SJSA1 (cell line): ENCODE data around the gene ARNT2. TPM values are rescaled to one million over a fixed set of nuclear protein-coding genes. Genes with fewer than 3 reads are reported as not detected.
A peak's percentile ranks its signal among the peaks of the same experiment; 100 is the strongest.
"Not testable (repeated sequence)": the region's sequence is repeated elsewhere in the genome, so short reads cannot be mapped to it uniquely, and the experiment has no call there.

Experiments
- DNase-seq, 2 experiments: peaks; one replicate each; pipeline ENCODE4 v3.0.0-alpha.2; 2015 to 2020; ENCODE audit warnings: low spot score in 2 of 2, low read depth in 1 of 2
- H3K27ac ChIP-seq: fragments of 250-450 bp; sonication (Bioruptor Pico); 2 replicates; pipeline ENCODE4 v1.5.1; 2020; ENCODE audit warnings: mild to moderate bottlenecking, moderate library complexity
- H3K27me3 ChIP-seq: fragments of 250-450 bp; sonication (Bioruptor Pico); replicated peaks from 2 replicates; pipeline ENCODE4 v1.5.1; 2020; ENCODE audit warnings: mild to moderate bottlenecking, moderate library complexity
- H3K36me3 ChIP-seq: fragments of 250-450 bp; sonication (Bioruptor Pico); 2 replicates; pipeline ENCODE4 v1.5.1; 2020; ENCODE audit warnings: mild to moderate bottlenecking
- H3K4me1 ChIP-seq: fragments of 250-450 bp; sonication (Bioruptor Pico); replicated peaks from 2 replicates; pipeline ENCODE4 v1.6.1; 2021; ENCODE audit warnings: mild to moderate bottlenecking
- H3K4me3 ChIP-seq: fragments of 250-450 bp; sonication (Bioruptor Pico); 2 replicates; pipeline ENCODE4 v1.5.1; 2020; ENCODE audit warnings: mild to moderate bottlenecking
- H3K9me3 ChIP-seq: fragments of 250-450 bp; sonication (Bioruptor Pico); replicated peaks from 2 replicates; pipeline ENCODE4 v1.5.1; 2020; ENCODE audit warnings: mild to moderate bottlenecking
- total RNA-seq: library from RNA; depleted of rRNA; stranded (reverse); fragments of >200 nt; shearing (Covaris generic); gene quantifications from 2 replicates; pipeline ENCODE4 v1.2.3, GENCODE V29; 2014; rRNA removed

Gene ARNT2
- total RNA-seq: 7.1 and 16.8 TPM in 2 replicates

GRCh38 chr15:80404057-80404760 is at the start of gene ARNT2:
Gene ARNT2, plus strand, starts transcription at chr15:80404382. Its CDS starts 134 bp downstream, at chr15:80404516.
- DNase-seq: no peak
- Histone ChIP-seq H3K36me3 (no peaks in the 10 kb centered on the region), H3K4me3 (peak within 1 kb of the TSS; percentile 46), H3K4me1 (peaks cover 18% of the 10 kb centered on the region), H3K9me3 (no peaks in the 10 kb centered on the region; the same call in 1 of the 2 replicates), H3K27me3 (peaks cover 49% of the 10 kb centered on the region), H3K27ac (no peak within 1 kb of the TSS)

GRCh38 chr15:80367094-80367493 is 37.1 kb upstream of the ARNT2 start:
- H3K4me1 ChIP-seq: no peaks in the 10 kb centered on the region
- no peak overlapping the region for H3K27ac ChIP-seq
- peaks cover 9% of the 10 kb centered on the region; the same call in 1 of the 2 replicates for H3K9me3 ChIP-seq
- no peaks in the 10 kb centered on the region for H3K36me3 ChIP-seq
- H3K27me3 ChIP-seq: no peaks in the 10 kb centered on the region
- no peak for DNase-seq
- no peak overlapping the region for H3K4me3 ChIP-seq

- DNase-seq: no peak
- Histone ChIP-seq H3K27ac (no peak overlapping the region), H3K4me3 (no peak overlapping the region), H3K36me3 (no peaks in the 10 kb centered on the region), H3K9me3 (peaks cover 9% of the 10 kb centered on the region; the same call in 1 of the 2 replicates), H3K4me1 (no peaks in the 10 kb centered on the region), H3K27me3 (no peaks in the 10 kb centered on the region)
These were observed 36.5 kb upstream of the ARNT2 start for GRCh38 chr15:80367661-80368060.

- Histone ChIP-seq H3K4me1 (no peaks in the 10 kb centered on the region), H3K9me3 (peaks cover 9% of the 10 kb centered on the region; the same call in 1 of the 2 replicates), H3K36me3 (no peaks in the 10 kb centered on the region), H3K27me3 (no peaks in the 10 kb centered on the region; the same call in 1 of the 2 replicates), H3K4me3 (no peak overlapping the region), H3K27ac (no peak overlapping the region)
- no peak for DNase-seq
These were observed 32.3 kb upstream of the ARNT2 start for GRCh38 chr15:80371924-80372323.

- H3K27me3 ChIP-seq: no peaks in the 10 kb centered on the region; the same call in 1 of the 2 replicates
- no peaks in the 10 kb centered on the region for H3K4me1 ChIP-seq
- DNase-seq: no peak
- H3K4me3 ChIP-seq: no peak overlapping the region
- H3K27ac ChIP-seq: no peak overlapping the region
- no peaks in the 10 kb centered on the region for H3K9me3 ChIP-seq
- no peaks in the 10 kb centered on the region for H3K36me3 ChIP-seq
These were observed 29.7 kb upstream of the ARNT2 start for GRCh38 chr15:80374441-80374840.

GRCh38 chr15:80375968-80376891 is 28.0 kb upstream of the ARNT2 start:
- no peaks in the 10 kb centered on the region for H3K9me3 ChIP-seq
- H3K36me3 ChIP-seq: no peaks in the 10 kb centered on the region
- H3K27me3 ChIP-seq: no peaks in the 10 kb centered on the region; the same call in 1 of the 2 replicates
- DNase-seq: no peak
- H3K4me3 ChIP-seq: no peak overlapping the region
- no peak overlapping the region for H3K27ac ChIP-seq
- H3K4me1 ChIP-seq: no peaks in the 10 kb centered on the region

- Histone ChIP-seq H3K27ac (no peak overlapping the region), H3K9me3 (no peaks in the 10 kb centered on the region), H3K36me3 (no peaks in the 10 kb centered on the region), H3K27me3 (no peaks in the 10 kb centered on the region; the same call in 1 of the 2 replicates), H3K4me3 (no peak overlapping the region), H3K4me1 (no peaks in the 10 kb centered on the region)
- no peak for DNase-seq
These were observed 24.5 kb upstream of the ARNT2 start for GRCh38 chr15:80379693-80380092.

- Histone ChIP-seq H3K4me3 (no peak overlapping the region), H3K4me1 (no peaks in the 10 kb centered on the region), H3K27me3 (no peaks in the 10 kb centered on the region; the same call in 1 of the 2 replicates), H3K36me3 (no peaks in the 10 kb centered on the region), H3K9me3 (no peaks in the 10 kb centered on the region), H3K27ac (no peak overlapping the region)
- no peak for DNase-seq
These were observed 24.0 kb upstream of the ARNT2 start for GRCh38 chr15:80380154-80380553.

GRCh38 chr15:80382285-80382684 is 21.9 kb upstream of the ARNT2 start:
- no peak for DNase-seq
- Histone ChIP-seq H3K9me3 (no peaks in the 10 kb centered on the region), H3K36me3 (no peaks in the 10 kb centered on the region), H3K4me3 (no peak overlapping the region), H3K27me3 (no peaks in the 10 kb centered on the region; the same call in 1 of the 2 replicates), H3K4me1 (peaks cover 11% of the 10 kb centered on the region), H3K27ac (no peak overlapping the region)

GRCh38 chr15:80384432-80384831 is 19.8 kb upstream of the ARNT2 start:
- H3K27me3 ChIP-seq: no peaks in the 10 kb centered on the region; the same call in 1 of the 2 replicates
- H3K36me3 ChIP-seq: no peaks in the 10 kb centered on the region
- no peak for DNase-seq
- H3K4me3 ChIP-seq: no peak overlapping the region
- no peak overlapping the region for H3K27ac ChIP-seq
- H3K9me3 ChIP-seq: no peaks in the 10 kb centered on the region
- H3K4me1 ChIP-seq: peaks cover 11% of the 10 kb centered on the region

GRCh38 chr15:80386151-80386550 is 18.0 kb upstream of the ARNT2 start:
- Histone ChIP-seq H3K4me3 (no peak overlapping the region), H3K4me1 (peaks cover 11% of the 10 kb centered on the region), H3K36me3 (no peaks in the 10 kb centered on the region), H3K9me3 (no peaks in the 10 kb centered on the region), H3K27me3 (no peaks in the 10 kb centered on the region; the same call in 1 of the 2 replicates), H3K27ac (no peak overlapping the region)
- DNase-seq: peak; percentile 60 to 68

- Histone ChIP-seq H3K36me3 (no peaks in the 10 kb centered on the region), H3K4me1 (peaks cover 11% of the 10 kb centered on the region), H3K27me3 (peaks cover 9% of the 10 kb centered on the region; the same call in 1 of the 2 replicates), H3K9me3 (no peaks in the 10 kb centered on the region), H3K27ac (no peak overlapping the region), H3K4me3 (no peak overlapping the region)
- no peak for DNase-seq
These were observed 15.9 kb upstream of the ARNT2 start for GRCh38 chr15:80388326-80388725.

GRCh38 chr15:80389370-80389769 is 14.8 kb upstream of the ARNT2 start:
- Histone ChIP-seq H3K4me3 (no peak overlapping the region), H3K9me3 (no peaks in the 10 kb centered on the region), H3K27ac (no peak overlapping the region), H3K36me3 (no peaks in the 10 kb centered on the region), H3K4me1 (peaks cover 11% of the 10 kb centered on the region), H3K27me3 (peaks cover 11% of the 10 kb centered on the region; the same call in 1 of the 2 replicates)
- DNase-seq: no peak

GRCh38 chr15:80390942-80391341 is 13.2 kb upstream of the ARNT2 start:
- not testable (repeated sequence) for H3K9me3 ChIP-seq, H3K4me3 ChIP-seq, H3K27ac ChIP-seq, H3K36me3 ChIP-seq, H3K4me1 ChIP-seq, DNase-seq
- peaks cover 13% of the 10 kb centered on the region; the same call in 1 of the 2 replicates for H3K27me3 ChIP-seq
